NT2/D1 (cell line): ENCODE data around the gene GSN.

Experiments used
- YY1 ChIP-seq: IDR thresholded peaks from 2 replicates; pipeline ENCODE4 v1.6.1; 2011; ENCODE audit not compliant: insufficient read length, insufficient read depth
- ZNF274 ChIP-seq: IDR thresholded peaks from 2 replicates; pipeline ENCODE4 v1.6.1; 2011; ENCODE audit warnings: mild to moderate bottlenecking, low read depth, low read length

GRCh38 chr9:121262953-121263352 is 5.0 kb upstream of the GSN start:
- TF ChIP-seq ZNF274 (no peak), YY1 (no peak)
